C4-2B (cell line): ENCODE data around the gene HBD.

ENCODE experiments used
- CTCF ChIP-seq: fragments of 450-650 bp; conservative IDR thresholded peaks from 2 replicates; pipeline ENCODE4 v1.5.1; 2017; ENCODE audit warnings: mild to moderate bottlenecking
- ZFX ChIP-seq: fragments of 450-650 bp; IDR thresholded peaks from 2 replicates; pipeline ENCODE4 v1.6.1; 2017

GRCh38 chr11:5240458-5240857 is 6.2 kb upstream of the HBD start:
- TF ChIP-seq CTCF = no peak
- TF ChIP-seq ZFX = no peak
